HepG2 (cell line): ENCODE data around the gene STUB1. TPM values are rescaled to one million over a fixed set of nuclear protein-coding genes. Genes with fewer than 3 reads are reported as not detected.

Experiments
- EZH2 ChIP-seq: conservative IDR thresholded peaks from 2 replicates; pipeline ENCODE4 v1.6.1; 2012; ENCODE audit warnings: mild to moderate bottlenecking, low read depth, low read length, moderate library complexity
- MBD4 ChIP-seq: IDR thresholded peaks from 2 replicates; pipeline ENCODE4 v1.6.1; 2012; ENCODE audit warnings: low read length, inconsistent platforms, borderline replicate concordance
- MED1 ChIP-seq: sonication (generic); formaldehyde crosslinking; IDR thresholded peaks from 2 replicates; pipeline ENCODE4 v1.4.0; 2020; ENCODE audit warnings: missing genetic modification reagents
- MED8 ChIP-seq: sonication (generic); formaldehyde crosslinking; IDR thresholded peaks from 2 replicates; pipeline ENCODE4 v1.8.1; 2023; ENCODE audit warnings: mild to moderate bottlenecking, missing genetic modification reagents; ENCODE audit not compliant: insufficient replicate concordance
- NR2F2 ChIP-seq: IDR thresholded peaks from 2 replicates; pipeline ENCODE4 v1.6.1; 2012; ENCODE audit warnings: low read depth, inconsistent platforms, borderline replicate concordance
- PRMT3 ChIP-seq: sonication (generic); formaldehyde crosslinking; IDR thresholded peaks from 2 replicates; pipeline ENCODE4 v1.8.1; 2022; ENCODE audit warnings: low read depth, mild to moderate bottlenecking, moderate library complexity, missing genetic modification reagents, borderline replicate concordance
- RBM22 ChIP-seq: fragments of 200-400 bp; formaldehyde crosslinking; optimal IDR thresholded peaks from 2 replicates; pipeline ENCODE3; 2017; ENCODE audit warnings: mild to moderate bottlenecking, low read length, moderate library complexity
- RERE ChIP-seq: IDR thresholded peaks from 2 replicates; pipeline ENCODE4 v1.6.1; 2016; ENCODE audit warnings: low read depth, missing genetic modification reagents, missing compliant biosample characterization
- STAT5B ChIP-seq: sonication (generic); formaldehyde crosslinking; IDR thresholded peaks from 2 replicates; pipeline ENCODE4 v1.4.0; 2020; ENCODE audit warnings: missing genetic modification reagents
- SYNCRIP ChIP-seq: fragments of 200-400 bp; formaldehyde crosslinking; IDR thresholded peaks from 2 replicates; pipeline ENCODE4 v1.6.1; 2018; ENCODE audit warnings: mild to moderate bottlenecking, low read depth, low read length; ENCODE audit not compliant: insufficient read depth
- THAP11 ChIP-seq: IDR thresholded peaks from 2 replicates; pipeline ENCODE4 v1.6.1; 2016; ENCODE audit warnings: missing biosample characterization, missing genetic modification reagents
- TOE1 ChIP-seq: sonication (generic); formaldehyde crosslinking; IDR thresholded peaks from 2 replicates; pipeline ENCODE4 v1.4.0; 2020; ENCODE audit warnings: mild to moderate bottlenecking, missing genetic modification reagents
- ZBTB4 ChIP-seq: sonication (generic); formaldehyde crosslinking; IDR thresholded peaks from 2 replicates; pipeline ENCODE4 v1.4.0; 2020; ENCODE audit warnings: missing genetic modification reagents, mild to moderate bottlenecking, borderline replicate concordance
- ZNF264 ChIP-seq: sonication (generic); formaldehyde crosslinking; IDR thresholded peaks from 2 replicates; pipeline ENCODE4 v1.4.0; 2020; ENCODE audit warnings: missing genetic modification reagents
- ZNF563 ChIP-seq: sonication (generic); formaldehyde crosslinking; IDR thresholded peaks from 2 replicates; pipeline ENCODE4 v1.8.0; 2022; ENCODE audit warnings: mild to moderate bottlenecking, moderate library complexity, missing genetic modification reagents
- polyA plus RNA-seq, 8 experiments: library from polyadenylated mRNA; depleted of rRNA in 3 of 8; stranded (reverse) in 7 of 8; unstranded in 1 of 8; fragments of >200 nt; fragmentation: Illumina TruSeq in 4 of 8; extraction: Trizol in 4 of 8; gene quantifications; 2 replicates each; pipeline versions ENCODE4 v1.2.1 to v1.2.3, GENCODE V29; 2011 to 2016; ENCODE audit warnings: low read depth in 4 of 8, missing spikeins in 1 of 8, mixed read lengths in 1 of 8; ENCODE audit not compliant: insufficient read depth in 1 of 8
- total RNA-seq, 5 experiments: library from RNA; depleted of rRNA; stranded (reverse); fragments of >200 nt; fragmentation: Illumina TruSeq; extraction: Trizol; gene quantifications; 2 replicates each; pipeline ENCODE4 v1.2.3, GENCODE V29; 2016; ENCODE audit warnings: low read depth in 1 of 5
- TF ChIP-seq, protein P1 (sequence below): sonication (generic); formaldehyde crosslinking; IDR thresholded peaks from 2 replicates; pipeline ENCODE4 v1.5.1; 2020; ENCODE audit warnings: mild to moderate bottlenecking, missing genetic modification reagents, moderate library complexity
- TF ChIP-seq, protein P2 (sequence below): IDR thresholded peaks from 2 replicates; pipeline ENCODE4 v1.6.1; 2012; ENCODE audit warnings: low read depth, low read length, improper control_type of control experiment

The STUB1 gene
- total and polyA plus RNA-seq, 2 of the 13 experiments (the other 11 are each of a cell fraction or from before 2014, with no cell fraction given): 52.9 to 78.2 TPM

DNA sequence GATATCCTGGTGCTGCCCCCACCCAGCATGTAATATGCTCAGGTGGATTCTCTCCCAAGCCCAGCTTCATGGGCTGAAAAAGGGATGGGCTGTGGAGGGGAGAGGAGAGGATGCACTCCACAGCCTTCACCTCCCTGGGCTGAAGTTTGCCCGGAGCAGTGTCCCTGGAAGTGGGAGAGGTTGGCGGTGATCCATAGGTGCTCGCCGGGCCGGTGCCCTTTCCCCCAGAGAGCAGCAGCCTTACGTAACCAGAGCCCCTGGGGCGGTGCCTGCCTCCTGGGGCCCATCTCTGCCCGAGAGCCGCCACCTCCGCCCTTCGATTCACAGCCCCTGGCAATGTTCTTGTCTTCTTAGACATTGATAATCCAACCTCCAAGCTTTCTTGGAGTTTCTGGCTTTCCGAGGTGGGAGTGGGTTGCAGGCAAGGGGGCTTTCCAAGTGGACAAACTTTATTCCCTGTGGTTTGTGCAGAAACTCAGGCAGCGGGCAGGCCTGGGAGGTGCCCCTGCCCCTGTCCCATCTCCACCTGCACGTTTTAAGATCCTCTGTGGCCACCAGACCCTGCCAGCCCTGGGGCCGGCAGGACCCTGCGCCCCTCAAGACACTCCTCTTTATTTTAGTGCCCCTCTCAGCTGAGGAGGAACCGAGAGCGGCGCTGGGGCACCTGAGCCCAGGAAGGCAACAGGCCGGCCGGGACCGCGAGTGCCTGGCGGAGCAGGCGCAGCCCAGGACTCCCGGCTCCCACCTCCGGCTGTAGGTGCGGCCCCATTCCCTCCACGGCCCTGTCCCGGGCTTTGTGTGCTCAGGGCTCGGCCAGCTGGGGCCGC lies 34.1 kb upstream of the STUB1 start (continued):
- TF ChIP-seq, protein P1, sequence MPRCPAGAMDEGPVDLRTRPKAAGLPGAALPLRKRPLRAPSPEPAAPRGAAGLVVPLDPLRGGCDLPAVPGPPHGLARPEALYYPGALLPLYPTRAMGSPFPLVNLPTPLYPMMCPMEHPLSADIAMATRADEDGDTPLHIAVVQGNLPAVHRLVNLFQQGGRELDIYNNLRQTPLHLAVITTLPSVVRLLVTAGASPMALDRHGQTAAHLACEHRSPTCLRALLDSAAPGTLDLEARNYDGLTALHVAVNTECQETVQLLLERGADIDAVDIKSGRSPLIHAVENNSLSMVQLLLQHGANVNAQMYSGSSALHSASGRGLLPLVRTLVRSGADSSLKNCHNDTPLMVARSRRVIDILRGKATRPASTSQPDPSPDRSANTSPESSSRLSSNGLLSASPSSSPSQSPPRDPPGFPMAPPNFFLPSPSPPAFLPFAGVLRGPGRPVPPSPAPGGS (CRISPR knock-in tag): no peak
- peak; percentile 87 for TF ChIP-seq RBM22
- peak; percentile 74 for TF ChIP-seq MED1
- peak; percentile 71 for TF ChIP-seq THAP11
- no peak for TF ChIP-seq EZH2
- no peak for TF ChIP-seq NR2F2
- TF ChIP-seq STAT5B (CRISPR knock-in tag): no peak
- no peak for TF ChIP-seq ZNF264 (CRISPR knock-in tag)
- TF ChIP-seq TOE1 (CRISPR knock-in tag): no peak
- no peak for TF ChIP-seq MBD4
- no peak for TF ChIP-seq RERE (CRISPR knock-in tag)
- no peak for TF ChIP-seq MED8
- TF ChIP-seq, protein P2, sequence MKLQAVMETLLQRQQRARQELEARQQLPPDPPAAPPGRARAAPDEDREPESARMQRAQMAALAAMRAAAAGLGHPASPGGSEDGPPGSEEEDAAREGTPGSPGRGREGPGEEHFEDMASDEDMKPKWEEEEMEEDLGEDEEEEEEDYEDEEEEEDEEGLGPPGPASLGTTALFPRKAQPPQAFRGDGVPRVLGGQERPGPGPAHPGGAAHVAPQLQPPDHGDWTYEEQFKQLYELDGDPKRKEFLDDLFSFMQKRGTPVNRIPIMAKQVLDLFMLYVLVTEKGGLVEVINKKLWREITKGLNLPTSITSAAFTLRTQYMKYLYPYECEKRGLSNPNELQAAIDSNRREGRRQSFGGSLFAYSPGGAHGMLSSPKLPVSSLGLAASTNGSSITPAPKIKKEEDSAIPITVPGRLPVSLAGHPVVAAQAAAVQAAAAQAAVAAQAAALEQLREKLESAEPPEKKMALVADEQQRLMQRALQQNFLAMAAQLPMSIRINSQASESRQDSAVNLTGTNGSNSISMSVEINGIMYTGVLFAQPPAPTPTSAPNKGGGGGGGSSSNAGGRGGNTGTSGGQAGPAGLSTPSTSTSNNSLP: no peak
- no peak for TF ChIP-seq SYNCRIP
- TF ChIP-seq ZNF563 (CRISPR knock-in tag): no peak
- TF ChIP-seq ZBTB4 (CRISPR knock-in tag): peak; percentile 58; the same call in 1 of the 2 replicates
- no peak for TF ChIP-seq PRMT3 (CRISPR knock-in tag)
